Suprapubic skin (tissue), 3 donors: ENCODE data around the gene DPY19L3.

ENCODE experiments used
- POLR2A ChIP-seq, 2 donors: fragments of 450-650 bp; IDR thresholded peaks; one replicate each; pipeline ENCODE4 v1.6.1; 2017; ENCODE audit warnings: antibody characterized with exemption in 2 of 2, mild to moderate bottlenecking in 2 of 2, moderate library complexity in 2 of 2
- TF ChIP-seq, protein P1 (sequence below), 2 donors: fragments of 200-600 bp in 1 of 2; fragments of 450-650 bp in 1 of 2; sonication (generic) in 1 of 2; IDR thresholded peaks; one replicate each; pipeline ENCODE4 v1.5.1; 2016 to 2019; ENCODE audit warnings: antibody characterized with exemption in 2 of 2, mild to moderate bottlenecking in 1 of 2, moderate library complexity in 1 of 2

DNA sequence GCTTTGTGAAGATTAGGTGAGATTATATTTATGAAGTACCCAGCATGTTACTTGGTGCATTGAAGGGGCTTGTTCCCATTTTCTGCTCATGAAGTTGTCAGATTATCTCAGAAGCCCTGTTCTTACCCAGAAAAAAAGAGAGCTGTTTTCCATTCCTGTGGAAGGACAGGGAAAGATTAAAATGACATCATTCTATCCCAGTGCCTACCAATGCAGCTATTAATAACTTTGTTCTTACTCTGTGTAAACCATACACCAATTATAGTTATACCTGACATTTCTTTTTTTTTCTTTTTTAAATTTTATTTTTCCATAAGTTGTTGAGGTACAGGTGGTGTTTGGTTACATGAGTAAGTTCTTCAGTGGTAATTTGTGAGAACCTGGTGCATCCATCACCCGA lies 41.5 kb upstream of the DPY19L3 start:
- TF ChIP-seq, protein P1, sequence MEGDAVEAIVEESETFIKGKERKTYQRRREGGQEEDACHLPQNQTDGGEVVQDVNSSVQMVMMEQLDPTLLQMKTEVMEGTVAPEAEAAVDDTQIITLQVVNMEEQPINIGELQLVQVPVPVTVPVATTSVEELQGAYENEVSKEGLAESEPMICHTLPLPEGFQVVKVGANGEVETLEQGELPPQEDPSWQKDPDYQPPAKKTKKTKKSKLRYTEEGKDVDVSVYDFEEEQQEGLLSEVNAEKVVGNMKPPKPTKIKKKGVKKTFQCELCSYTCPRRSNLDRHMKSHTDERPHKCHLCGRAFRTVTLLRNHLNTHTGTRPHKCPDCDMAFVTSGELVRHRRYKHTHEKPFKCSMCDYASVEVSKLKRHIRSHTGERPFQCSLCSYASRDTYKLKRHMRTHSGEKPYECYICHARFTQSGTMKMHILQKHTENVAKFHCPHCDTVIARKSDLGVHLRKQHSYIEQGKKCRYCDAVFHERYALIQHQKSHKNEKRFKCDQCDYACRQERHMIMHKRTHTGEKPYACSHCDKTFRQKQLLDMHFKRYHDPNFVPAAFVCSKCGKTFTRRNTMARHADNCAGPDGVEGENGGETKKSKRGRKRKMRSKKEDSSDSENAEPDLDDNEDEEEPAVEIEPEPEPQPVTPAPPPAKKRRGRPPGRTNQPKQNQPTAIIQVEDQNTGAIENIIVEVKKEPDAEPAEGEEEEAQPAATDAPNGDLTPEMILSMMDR (IDR thresholded peaks at IDR 0.05), result no peak
- no peak for TF ChIP-seq POLR2A (IDR thresholded peaks at IDR 0.05)
